HG02973 (cell line): ENCODE measurements around the gene STX3.

Experiments used
- ATAC-seq: cut with Tn5 transposase; IDR thresholded peaks from one replicate; pipeline ENCODE4 v1.9.1; 2021; ENCODE audit warnings: moderate library complexity; ENCODE audit not compliant: unreplicated experiment

STX3 gene

DNA sequence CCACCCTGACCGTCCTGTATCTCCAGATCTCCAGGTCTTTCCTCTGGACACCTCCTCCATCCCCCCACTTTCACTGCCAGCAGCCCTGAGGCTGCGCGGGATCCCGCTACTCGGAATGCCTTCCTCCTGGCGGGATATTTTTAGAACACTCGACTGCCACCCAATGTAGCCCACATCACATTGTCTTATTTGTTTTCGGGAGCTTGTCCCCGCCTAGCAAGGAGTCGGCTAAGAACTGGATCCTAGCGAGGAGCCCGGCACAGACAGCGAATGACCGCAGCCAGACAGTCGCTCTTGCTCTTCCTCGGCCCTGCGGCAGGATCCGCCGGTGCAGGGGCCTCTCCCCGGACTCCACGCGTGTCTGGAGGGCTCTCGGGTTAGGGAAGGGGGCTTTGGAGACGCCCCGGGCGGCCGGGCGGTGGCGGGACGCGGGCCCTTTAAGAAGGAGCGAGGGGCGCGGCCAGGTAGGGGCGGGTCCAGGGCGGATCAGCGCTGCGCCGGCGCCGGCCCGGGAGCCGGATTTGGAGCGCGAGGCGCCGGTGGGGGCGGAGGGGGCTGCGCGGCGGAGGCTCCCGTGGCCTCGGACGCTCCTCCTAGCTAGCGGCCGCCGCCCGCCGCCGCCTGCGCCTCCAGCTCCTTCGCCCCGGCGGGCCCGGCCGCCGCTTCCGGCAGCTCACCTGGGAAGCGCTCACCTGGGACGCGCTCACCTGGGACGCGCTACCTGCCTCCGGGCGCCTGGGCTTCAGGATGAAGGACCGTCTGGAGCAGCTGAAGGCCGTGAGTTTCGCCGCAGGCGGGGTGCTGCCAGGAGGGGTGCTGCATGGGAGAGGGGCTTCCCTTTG, at the start of gene STX3:
TSS of gene STX3 (plus strand) at position 518 of the 842 bp plus-strand sequence. CDS start at position 748, 230 bp downstream.
- ATAC-seq: peak; percentile 75

DNA sequence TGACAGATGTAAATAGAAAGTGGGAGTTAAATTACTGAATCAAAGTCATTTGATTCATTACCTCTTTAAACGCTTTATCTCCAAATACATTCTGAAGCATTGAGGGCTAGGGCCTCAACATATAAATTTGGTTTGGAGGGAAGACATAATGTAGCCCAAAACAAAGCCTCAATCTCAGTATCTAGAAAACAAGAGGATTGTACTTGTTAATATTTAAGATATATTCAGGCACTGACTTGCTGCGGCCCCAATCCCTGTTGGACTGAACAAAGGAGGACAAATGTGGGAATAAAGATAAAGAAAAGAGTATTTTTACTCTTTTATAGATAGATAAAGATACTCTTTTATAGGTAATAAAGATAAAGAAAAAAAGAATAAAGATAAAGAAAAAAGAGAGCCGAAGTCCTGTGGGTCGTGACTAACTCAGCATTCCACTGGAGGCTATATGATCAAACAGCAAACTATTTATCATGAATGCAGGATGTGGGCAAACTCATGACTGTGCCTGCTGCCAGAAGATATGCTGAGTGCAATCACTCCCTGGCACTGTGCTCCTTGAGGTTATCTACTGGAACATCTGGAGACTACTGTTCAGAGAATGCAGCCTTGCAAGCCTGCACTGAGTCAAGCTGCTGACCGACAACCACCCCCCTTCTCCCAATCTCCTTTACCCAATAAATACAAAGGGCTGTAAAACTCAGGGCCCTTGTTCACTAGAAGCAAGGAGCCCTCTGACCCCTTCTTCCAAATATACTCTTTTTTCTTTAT, 48.5 kb upstream of the STX3 start:
- no peak for ATAC-seq

DNA sequence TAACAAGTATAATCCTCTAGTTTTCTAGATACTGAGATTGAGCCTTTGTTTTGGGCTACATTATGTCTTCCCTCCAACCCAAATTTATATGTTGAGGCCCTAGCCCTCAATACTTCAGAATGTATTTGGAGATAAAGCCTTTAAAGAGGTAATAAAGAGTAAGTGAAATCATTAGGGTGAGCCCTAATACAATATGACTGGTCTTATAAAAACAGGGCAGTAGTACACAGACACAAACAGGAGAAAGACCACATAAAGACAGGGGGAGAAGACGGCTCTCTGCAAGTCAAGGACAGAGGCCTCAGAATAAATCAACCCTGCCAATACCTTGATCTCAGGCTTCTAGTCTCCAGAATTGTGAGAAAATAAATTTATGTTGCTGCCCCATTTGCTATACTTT, 47.8 kb upstream of the STX3 start:
- no peak for ATAC-seq

DNA sequence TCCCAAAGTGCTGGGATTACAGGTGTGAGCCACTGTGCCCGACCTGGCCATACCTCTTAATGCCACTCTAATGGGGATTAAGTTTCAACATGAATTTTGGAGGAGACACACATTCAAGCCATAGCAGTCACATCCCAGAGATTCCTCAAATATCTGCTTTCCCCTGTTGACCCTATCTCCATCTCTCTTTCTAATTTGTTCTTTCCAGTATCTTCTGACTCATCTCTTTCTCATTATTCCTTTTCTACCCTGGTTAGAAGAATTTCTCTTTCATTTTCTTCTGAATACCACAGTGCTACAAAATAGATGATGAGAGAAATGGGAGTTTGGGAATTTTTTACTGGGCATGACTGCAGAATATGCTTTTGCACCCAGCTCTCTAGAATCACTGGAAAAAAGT, 46.6 kb upstream of the STX3 start:
- ATAC-seq: no peak

DNA sequence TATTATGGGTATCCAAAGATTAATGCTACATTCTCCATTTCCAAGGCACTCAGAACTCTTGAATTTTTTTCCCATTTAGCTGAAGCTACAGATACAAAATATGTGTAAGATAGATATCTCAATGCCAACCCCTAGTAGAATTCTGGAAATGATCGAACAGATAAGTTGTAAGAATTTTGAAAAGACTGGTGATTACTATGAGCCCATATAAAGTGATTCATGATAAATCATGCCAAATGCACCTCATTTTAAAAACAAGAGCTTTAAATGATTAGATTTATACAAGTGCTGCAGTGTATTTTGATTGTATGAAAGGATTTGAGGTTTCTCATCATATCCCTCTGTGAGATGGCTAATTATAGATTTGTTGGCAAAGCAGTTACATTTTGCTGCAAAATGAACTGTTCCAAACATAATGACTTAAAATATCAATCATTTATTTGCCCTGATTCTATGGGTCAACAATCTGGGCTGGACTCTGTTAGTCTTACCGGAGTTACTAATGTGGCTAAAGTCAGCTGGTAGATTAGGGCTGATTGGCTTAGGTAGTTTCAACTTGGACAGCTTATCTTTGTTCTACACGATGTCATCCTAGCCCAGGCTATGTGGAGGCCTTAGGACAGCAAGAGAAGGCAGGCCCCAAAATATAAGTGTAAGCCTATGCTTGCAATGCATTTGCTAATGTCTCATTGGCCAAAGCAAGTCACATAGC, 44.9 kb upstream of the STX3 start:
- no peak for ATAC-seq

DNA sequence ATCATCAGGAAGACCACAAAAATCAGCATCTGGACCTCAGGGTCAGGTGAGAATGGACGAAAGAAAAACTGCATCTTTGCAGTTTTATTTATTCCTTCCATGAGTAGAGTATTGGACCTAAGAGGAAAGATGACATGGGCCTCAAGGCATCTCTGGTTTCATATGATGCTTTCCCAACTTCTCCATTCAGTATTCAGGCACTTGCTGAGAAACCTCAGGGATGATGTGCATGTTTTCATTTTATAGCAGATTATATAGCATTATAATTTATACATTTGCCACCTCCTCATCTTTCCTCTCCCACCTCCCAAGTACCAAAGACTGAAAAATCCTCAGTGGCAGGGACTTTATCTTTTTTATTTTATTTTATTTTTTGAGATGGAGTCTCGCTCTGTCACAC, 41.4 kb upstream of the STX3 start, which contains the start of gene OR10V1:
TSS of gene OR10V1 (minus strand) at position 101 of the 400 bp plus-strand sequence. CDS start at position 101, 0 bp downstream.
- ATAC-seq: no peak

DNA sequence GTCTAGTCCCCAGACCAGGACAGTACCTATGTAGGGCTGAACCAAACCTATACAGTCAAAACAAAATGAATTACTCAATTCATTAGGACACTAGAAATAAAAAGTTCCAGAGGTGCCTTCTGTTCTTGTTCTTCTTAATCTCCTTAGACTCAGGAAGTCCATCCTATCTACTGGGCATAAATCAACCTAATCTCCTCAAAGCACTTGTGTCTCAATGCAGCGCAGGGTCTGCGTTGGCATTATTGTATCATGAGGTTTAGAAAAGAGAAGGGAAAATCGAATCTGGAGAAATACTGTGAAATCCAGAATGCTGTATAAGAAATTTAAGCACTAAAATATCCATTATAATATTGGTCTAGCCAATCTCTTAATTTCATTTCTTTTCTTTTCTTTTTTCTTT, 39.1 kb upstream of the STX3 start:
- no peak for ATAC-seq

DNA sequence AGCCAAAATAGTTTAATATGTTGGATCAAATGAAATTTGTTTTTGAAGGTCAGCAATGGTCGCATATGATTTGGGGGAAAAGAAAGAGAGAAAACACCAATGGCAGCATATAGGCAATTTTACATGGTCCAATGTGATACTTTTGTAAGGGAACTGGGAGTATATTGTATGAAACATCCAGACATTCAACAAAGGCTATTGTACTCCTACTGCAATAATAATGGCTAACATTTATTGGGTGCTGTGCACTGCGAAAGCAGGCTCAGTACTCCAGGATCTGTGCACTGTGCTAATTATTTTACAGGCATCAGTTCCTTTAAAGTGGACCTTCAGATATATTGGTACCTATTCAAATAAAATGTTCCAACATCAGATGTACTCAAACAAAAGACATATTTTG, 35.6 kb upstream of the STX3 start:
- ATAC-seq: no peak

DNA sequence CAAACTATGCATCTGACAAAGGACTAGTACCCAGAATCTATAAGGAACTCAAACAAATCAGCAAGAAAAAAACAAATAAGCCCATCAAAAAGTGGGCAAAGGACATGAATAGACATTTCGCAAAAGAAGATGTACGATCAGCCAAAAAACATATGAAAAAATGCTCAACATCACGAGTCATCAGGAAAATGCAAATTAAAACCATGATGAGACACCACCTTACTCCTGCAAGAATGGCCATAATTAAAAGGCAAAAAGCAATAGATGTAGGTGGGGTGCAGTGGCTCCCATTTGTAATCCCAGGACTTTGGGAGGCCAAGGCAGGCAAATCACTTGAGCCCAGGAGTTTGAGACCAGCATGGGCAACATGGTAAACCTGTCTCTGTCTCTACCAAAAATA, 31.1 kb upstream of the STX3 start:
- no peak for ATAC-seq

DNA sequence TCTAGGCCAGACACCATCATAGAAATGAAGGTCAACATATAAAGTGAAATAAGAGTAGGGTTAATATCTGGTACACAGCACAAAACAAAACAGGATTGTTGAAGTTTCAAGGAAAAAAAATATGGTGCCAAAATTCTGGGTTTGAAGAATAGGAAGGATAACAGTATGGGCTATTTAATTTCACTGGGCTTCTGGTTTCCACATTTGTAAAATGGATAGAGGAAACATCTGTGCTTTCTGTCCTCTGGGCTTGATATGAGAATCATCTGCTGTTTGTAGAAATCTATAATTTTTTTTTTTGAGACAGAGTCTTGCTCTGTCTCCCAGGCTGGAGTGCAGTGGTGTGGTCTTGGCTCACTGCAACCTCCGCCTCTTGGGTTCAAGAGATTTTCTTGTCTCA, 27.8 kb upstream of the STX3 start:
- ATAC-seq: no peak

DNA sequence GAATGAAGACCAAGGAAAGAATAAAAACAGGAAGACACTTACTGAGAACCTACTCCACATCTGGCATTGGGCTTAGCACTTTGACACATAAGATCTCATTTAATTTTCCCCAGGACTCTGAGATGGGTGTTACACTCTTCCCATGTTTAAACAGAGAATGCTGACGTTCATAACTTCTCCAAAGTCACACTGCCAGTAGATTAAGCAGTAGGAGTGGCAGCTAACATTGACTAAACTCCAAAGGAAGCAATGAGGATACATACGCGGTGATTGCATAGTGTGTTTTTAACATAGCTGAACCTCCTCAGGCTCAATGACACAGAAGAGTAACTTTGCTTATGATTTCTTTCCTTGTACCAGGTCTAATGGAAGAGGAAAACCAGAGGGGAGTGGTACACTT, 27.0 kb upstream of the STX3 start:
- ATAC-seq: no peak

DNA sequence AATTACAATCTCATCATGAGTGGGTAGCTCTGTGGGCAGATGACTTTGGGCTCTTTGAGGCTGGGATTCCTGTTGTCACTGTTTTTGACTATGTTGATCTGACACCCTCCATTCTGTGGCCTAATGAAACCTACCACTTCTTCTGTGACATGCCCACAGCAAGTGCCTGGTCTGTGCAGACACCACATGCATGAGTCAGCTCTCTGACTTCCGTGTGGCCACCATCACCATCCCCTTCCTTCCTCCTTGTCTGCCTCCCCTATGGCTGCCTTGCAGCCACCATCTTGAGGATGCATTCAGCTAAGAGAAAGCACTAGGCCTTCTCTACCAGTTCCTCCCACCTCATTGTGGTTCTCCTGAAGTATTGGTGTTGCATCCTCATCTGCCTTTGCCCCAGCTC, 26.3 kb upstream of the STX3 start:
- no peak for ATAC-seq

DNA sequence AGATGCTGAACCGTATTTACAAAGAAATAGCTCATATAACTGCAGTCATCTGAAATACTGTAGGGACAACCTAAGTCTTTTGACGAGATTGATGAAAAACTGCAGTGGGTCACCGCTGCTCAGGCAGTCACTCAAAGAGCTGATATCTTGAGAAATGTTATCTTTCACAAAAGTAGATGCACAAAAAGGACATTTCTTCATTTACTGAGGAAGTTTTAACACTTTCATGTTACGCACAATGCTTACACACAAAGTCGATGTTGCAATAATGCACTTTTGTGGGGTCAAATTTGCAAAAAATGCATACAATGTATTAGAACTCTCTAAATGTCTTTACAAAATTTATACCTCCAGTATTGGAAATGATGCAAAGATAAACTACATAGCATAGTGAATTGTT, 25.3 kb upstream of the STX3 start:
- no peak for ATAC-seq

DNA sequence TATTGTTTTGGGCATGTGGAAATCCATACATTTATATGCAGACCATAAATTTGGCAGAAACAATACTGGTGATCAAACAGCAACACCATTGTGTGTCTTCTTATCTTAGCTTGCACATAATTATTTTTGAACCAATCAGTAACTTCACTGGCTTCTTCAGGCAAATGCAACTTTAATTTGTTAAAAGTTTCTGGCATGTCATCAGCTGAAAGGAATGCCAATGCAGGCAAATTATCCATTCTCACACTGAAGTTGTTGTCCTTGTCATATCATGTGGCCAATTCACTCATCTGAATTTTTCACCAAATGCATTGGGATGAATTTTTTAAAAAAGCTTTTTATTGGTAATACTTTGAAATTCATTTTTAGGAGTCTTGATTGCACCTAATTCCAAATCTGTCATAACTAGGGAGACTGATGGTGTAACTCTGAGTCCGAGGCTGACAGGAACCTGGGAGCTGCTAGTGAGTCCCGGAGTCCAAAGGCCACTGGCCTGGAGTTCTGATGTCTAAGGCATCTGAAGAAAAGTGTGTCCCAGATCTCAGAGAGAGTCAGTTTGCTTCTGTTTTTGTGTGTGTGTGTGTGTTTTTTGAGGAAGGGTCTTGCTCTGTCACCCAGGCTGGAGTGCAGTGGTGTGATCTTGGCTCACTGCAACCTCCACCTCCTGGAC, 24.1 kb upstream of the STX3 start:
- ATAC-seq: no peak

DNA sequence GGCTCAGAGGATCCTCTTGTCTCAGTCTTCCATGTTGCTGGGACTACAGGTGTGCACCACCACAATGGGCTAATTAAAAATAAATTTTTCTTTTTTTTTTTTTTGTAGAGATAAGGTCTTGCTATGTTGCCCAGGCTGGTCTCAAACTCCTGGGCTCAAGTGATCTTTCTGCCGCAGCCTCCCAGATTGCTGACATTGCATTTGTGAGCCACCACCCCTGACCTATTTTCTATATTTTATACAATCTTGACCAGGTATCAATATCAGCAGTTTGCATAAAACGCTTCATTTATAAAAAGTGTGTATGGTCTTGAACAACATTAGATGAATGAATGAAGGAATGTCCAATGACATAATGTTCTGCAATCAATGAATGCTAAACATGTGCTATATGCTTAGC, 9.1 kb upstream of the STX3 start:
- ATAC-seq: no peak

DNA sequence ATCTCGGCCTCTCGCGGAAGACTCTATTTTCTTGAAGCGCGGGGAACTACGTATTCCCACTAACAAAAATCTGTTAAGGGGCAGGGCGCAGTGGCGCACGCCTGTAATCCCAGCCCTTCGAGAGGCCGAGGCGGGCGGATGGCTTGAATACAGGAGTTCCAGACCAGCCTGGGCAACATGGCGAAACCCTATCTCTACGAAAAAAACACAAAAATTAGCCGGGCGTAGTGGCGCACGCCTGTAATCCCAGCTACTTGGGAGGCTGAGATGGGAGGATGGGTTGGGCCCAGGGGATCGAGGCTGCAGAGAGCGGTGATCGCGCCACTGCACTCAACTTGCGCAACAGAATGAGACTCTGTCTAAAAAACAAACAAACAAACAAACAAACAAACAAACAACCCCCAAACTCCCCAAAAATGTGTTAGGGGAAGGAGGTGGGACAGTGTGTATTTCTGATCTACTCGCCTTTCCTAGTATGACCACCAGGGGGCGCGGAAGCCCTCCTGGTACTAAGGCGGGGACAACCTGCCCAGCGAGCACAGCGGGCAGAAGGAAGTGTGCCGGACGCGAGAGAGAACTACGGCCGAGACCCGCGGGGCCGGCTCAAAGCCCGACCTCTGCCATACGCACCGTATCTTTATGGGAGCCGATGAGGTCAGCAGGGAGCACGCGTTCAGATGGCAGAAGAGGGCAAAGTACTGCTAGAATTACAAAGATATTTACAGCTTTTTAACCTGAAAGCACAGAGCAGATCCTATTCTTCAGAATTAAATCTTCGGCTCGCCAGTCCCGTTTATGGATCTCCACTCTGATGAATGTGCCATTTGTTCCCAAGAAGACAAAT, 1.3 kb upstream of the STX3 start:
- ATAC-seq: peak; percentile 69

DNA sequence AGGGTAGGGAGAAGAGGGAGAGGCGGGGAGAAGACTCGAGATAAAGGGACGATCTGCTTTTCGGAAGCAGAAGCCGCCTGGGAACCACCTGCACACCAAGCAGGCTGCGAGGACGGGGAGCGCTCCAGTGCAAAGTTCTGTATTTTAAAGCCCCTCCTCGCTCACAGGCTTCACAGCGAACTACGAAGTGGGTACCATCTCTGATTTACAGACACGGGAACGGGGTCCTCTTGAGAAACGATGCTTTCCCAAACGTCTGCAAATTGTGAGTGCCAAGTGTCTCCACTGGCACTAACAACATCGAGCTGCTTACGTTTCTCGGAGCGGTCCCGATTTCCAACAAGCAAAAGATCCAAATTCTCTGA, 700 bp upstream of the STX3 start:
- peak; percentile 19 for ATAC-seq

DNA sequence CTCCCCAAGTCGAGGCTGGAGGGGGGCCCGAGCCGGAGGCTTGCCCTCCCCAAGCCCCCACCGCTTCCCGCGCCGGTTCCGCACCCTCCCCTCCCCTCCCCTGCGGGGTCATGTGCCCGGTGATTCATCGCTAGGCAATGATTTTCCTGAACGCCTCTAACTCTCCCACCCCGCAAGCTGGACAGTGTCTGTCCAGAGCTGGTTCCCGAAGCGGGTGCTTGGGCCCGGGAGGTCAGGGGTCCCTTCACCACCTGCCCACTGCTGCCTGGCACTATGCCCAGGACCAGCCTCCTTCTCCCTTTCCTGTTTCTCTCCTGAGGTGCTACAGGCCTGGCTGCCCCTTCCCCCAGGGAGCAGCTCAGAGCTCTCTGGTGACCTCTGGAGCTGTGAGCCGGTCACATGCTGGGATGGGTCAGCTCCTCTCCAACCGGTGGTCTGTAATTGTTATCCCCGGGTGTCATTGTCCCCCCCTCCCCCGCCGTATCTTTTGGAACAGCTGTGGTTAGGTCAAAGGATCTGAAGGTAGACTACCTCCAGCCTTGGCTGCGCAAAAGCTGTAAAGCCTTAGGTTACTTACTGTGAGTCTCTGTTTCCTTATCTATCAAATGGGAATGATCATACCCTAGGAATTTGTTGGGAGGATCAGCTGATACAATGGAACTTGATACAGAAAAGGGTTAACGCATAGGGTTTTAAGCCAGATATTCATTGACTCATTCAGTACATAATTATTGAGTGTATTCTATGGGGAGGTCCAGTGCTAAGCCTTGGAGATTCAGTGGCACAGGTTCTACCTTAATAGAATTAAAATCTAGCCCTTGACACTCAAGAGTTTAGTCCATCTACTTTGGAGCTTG, 753 bp downstream of the STX3 start:
- no peak for ATAC-seq

DNA sequence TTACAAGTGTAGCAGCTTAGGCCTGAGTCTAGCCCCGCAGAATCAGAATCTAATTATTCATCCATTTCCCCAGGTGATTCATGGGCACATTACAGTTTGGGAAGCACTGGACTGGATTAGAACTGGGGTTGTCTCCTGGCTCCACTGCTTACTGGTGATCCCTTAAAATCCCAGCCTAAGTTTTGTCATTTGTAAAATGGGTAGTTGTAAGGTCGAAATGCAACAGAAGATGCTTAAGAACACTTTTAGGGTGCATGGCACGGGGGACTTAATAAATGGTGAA, 1.3 kb downstream of the STX3 start:
- no peak for ATAC-seq

DNA sequence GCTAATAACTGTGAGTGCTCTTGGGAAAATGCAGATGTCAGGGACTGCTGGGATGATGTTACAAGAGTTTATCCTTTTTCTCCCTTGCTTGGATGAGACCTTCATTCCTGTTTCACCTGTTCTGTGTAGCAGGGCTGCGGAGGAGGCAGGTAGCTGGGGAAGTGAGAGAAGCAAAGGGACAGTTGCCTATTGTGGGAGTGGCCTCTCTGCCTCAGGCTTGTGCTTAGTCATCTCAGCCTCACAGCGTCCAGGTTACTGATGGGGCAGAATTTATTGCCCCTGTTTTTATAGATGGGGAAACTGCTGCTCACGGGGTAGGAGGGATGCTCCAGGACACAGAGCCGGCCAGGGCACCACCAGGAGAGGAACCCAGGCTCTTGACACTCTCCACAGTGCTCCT, 1.7 kb downstream of the STX3 start:
- no peak for ATAC-seq
